ENCODE measurements around the gene TOR2A.
"Not testable (repeated sequence)": the region's sequence is repeated elsewhere in the genome, so short reads cannot be mapped to it uniquely, and the experiment has no call there.

TOR2A gene

GRCh38 chr9:127768698-127769097 lies 33.6 kb upstream of the TOR2A start:
- DNase-seq (ENCODE audit: low spot score): no peak

- DNase-seq (ENCODE audit: low spot score): no peak
These were observed 32.8 kb upstream of the TOR2A start for GRCh38 chr9:127767909-127768331.

GRCh38 chr9:127767410-127767809 lies 32.3 kb upstream of the TOR2A start:
- DNase-seq (ENCODE audit: low spot score): no peak

GRCh38 chr9:127765418-127765817 lies 30.3 kb upstream of the TOR2A start:
- DNase-seq (ENCODE audit: low spot score): no peak

- peak; percentile 50 for DNase-seq (ENCODE audit: low spot score)
These were observed 28.9 kb upstream of the TOR2A start for GRCh38 chr9:127763918-127764384.

GRCh38 chr9:127762111-127762676 lies 27.1 kb upstream of the TOR2A start:
- DNase-seq (ENCODE audit: low spot score): no peak

- DNase-seq (ENCODE audit: low spot score): no peak
These were observed 26.4 kb upstream of the TOR2A start for GRCh38 chr9:127761491-127761956.

- DNase-seq (ENCODE audit: low spot score): no peak
These were observed 26.0 kb upstream of the TOR2A start for GRCh38 chr9:127761061-127761460.

GRCh38 chr9:127758843-127759242 lies 23.7 kb upstream of the TOR2A start:
- DNase-seq (ENCODE audit: low spot score): no peak

GRCh38 chr9:127756776-127757175 lies 21.7 kb upstream of the TOR2A start:
- not testable (repeated sequence) for DNase-seq (ENCODE audit: low spot score)

GRCh38 chr9:127756233-127756632 lies 21.1 kb upstream of the TOR2A start:
- DNase-seq (ENCODE audit: low spot score): no peak

GRCh38 chr9:127755061-127756060 lies 20.3 kb upstream of the TOR2A start:
- no peak for DNase-seq (ENCODE audit: low spot score)

- no peak for DNase-seq (ENCODE audit: low spot score)
These were observed 19.3 kb upstream of the TOR2A start for GRCh38 chr9:127754099-127755060.

- DNase-seq (ENCODE audit: low spot score): no peak
These were observed 18.5 kb upstream of the TOR2A start for GRCh38 chr9:127753622-127754021.

GRCh38 chr9:127753148-127753547 lies 18.1 kb upstream of the TOR2A start:
- no peak for DNase-seq (ENCODE audit: low spot score)

- no peak for DNase-seq (ENCODE audit: low spot score)
These were observed 16.4 kb upstream of the TOR2A start for GRCh38 chr9:127751269-127752054.

GRCh38 chr9:127749090-127749787 lies 14.1 kb upstream of the TOR2A start:
- no peak for DNase-seq (ENCODE audit: low spot score)

GRCh38 chr9:127746959-127747569 lies 12.0 kb upstream of the TOR2A start:
- no peak for DNase-seq (ENCODE audit: low spot score)

- no peak for DNase-seq (ENCODE audit: low spot score)
These were observed 9.5 kb upstream of the TOR2A start for GRCh38 chr9:127744398-127745110.

Data from NAMALWA (cell line).